HG03442 (cell line): ENCODE results near the gene CHURC1.
"Not testable (repeated sequence)": the region's sequence is repeated elsewhere in the genome, so short reads cannot be mapped to it uniquely, and the experiment has no call there.

Experiments
- ATAC-seq: cut with Tn5 transposase; IDR thresholded peaks from one replicate; pipeline ENCODE4 v1.9.1; 2021; ENCODE audit warnings: mild to moderate bottlenecking, moderate library complexity; ENCODE audit not compliant: unreplicated experiment

The CHURC1 gene

GRCh38 chr14:64906022-64906421 is 8.2 kb upstream of the CHURC1 start:
- ATAC-seq: no peak

DNA sequence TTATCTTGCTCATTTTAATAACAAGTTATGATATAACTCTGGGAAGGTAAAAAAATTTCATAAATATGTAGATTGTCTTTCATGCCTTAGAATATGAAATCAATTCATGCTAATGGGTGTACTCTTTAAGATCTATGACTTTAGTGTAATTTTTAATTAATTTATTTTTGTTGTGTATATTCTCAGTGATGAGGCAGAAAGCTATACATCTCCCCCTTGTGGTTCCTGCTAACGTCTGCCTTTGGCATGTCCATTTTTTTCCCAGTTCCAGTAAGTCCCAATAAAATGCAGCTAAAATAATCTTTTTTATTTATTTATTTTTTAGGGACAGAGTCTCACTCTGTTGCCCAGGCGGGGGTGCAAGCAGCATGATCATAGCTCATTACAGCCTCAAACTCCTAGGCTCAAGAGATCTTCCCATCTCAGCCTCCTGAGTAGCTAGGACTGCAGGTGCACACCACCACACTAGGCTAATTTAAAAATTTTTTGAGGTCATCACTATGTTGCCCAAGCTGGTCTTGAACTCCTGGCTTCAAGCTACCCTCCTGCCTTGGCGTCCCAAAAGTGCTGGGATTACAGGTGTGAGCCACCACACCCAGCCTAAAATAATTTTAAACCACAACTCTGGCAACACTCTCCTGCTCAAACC is 3.3 kb upstream of the CHURC1 start:
- ATAC-seq: no peak

DNA sequence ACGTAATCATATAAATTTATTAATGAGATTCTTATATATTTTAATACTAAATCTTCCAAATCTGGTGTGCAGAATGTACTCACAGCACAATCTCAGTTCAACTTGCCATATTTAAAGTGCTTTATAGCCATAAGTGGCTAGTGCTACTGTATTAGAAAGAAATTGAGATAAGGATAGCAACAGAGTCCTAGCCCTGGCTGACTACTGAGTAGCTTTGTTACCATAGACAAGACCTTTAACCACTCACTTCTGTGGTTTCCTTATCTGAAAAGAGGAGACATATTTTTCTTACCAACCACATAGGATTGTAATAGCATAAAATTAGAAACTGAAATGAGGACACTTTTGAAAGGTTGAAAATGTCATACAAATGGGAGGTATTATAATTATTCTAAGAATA is 2.0 kb upstream of the CHURC1 start:
- no peak for ATAC-seq

DNA sequence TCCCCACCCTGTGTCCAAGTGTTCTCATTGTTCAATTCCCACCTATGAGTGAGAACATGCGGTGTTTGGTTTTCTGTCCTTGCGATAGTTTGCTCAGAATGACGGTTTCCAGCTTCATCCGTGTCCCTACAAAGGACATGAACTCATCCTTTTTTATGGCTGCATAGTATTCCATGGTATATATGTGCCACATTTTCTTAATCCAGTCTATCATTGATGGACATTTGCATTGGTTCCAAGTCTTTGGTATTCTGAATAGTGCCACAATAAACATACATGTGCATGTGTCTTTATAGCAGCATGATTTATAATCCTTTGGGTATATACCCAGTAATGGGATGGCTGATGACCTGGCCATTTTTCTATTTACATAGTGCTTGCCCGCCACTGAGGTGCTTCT is 778 bp upstream of the CHURC1 start:
- ATAC-seq: not testable (repeated sequence)

DNA sequence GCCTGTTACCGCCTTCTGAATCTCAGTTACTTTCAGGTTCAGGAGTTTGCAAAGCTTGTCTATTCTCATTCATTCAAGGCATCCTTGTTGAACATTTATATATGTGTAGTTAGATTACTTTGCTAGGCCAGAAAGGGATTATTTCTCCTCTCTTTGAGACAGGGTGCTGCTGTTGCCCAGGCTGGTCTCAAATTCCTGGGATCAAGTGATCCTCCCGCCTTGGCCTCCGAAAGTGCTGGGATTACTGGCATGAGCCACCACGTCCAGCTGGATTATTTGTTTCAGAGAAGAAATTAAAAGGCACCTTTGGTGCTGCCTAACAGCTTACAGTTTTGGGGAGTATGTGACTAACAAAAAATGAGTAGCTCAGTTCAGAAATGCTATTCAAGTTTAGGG is 772 bp downstream of the CHURC1 start:
- no peak for ATAC-seq

- ATAC-seq: no peak
These were observed 1.5 kb downstream of the CHURC1 start for GRCh38 chr14:64915797-64916196.

DNA sequence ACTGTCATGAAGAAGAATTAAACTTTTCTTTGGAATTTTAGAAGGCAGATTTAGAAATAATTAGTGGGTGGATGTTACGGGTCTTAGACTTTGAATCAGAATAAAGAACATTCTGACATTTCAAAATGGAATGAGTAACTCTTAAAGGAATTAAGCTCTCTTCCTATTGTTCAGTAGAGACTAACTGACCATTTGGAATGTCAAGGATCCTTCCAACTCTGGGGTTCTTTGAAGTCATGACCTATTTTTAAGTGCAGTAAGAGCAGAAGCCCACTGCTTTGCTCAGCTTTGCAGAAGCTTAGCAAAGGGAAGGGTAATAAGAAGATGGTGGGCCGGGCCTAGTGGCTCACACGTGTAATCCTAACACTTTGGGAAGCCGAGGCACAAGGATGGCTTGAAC is 4.0 kb downstream of the CHURC1 start:
- no peak for ATAC-seq

GRCh38 chr14:64919215-64919614 is 5.0 kb downstream of the CHURC1 start:
- no peak for ATAC-seq

GRCh38 chr14:64919618-64920017 is 5.4 kb downstream of the CHURC1 start:
- ATAC-seq: no peak

DNA sequence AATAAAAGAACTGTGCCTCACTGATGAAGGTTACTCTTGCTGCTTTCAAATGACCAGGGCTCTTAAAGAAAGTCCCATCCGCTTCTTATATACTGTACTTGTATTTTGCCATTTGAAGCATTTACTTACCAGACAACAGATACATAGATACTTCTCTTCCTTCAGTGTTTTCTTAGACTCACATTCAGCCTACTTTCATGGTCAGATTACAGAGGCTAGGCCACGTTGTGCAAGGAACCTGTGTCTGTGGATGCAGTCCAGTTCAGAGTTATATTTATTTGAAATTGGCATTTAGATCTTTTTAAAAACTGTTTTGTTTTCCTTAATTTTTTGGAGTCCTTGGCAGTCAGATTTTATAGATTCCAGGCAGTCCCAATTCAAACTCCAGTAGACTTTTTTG is 6.2 kb downstream of the CHURC1 start:
- no peak for ATAC-seq

GRCh38 chr14:64923015-64923414 is 8.8 kb downstream of the CHURC1 start:
- no peak for ATAC-seq

DNA sequence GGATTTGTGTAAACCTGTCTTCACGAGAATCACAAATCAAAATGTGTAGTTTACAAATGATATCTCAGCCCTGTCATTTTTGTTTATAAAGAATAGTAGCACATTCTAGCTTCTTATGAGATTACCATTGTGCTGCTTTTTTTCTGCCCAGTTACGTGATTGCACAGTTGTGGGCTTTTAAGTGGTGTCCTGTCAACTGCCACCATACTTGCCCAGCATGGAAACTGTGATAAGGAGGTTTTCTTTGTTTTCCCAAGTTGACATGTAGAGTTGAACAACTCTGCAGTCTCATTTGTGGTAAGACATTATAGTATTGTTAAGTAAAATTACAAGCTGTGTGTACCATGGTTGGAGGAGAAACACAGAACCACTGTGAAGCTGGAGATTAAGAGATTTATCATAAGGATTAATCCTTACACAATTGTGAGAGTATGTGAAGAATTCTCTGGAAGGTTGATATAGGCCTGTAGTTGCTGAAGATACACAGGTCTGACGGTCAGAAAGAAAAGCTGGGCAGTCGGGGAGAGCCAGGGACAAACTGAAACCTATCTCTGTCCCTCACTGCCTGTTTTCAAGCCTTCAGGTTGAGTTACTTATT is 12.2 kb downstream of the CHURC1 start:
- ATAC-seq: no peak

- ATAC-seq: no peak
These were observed 12.8 kb downstream of the CHURC1 start for GRCh38 chr14:64927031-64927430.

DNA sequence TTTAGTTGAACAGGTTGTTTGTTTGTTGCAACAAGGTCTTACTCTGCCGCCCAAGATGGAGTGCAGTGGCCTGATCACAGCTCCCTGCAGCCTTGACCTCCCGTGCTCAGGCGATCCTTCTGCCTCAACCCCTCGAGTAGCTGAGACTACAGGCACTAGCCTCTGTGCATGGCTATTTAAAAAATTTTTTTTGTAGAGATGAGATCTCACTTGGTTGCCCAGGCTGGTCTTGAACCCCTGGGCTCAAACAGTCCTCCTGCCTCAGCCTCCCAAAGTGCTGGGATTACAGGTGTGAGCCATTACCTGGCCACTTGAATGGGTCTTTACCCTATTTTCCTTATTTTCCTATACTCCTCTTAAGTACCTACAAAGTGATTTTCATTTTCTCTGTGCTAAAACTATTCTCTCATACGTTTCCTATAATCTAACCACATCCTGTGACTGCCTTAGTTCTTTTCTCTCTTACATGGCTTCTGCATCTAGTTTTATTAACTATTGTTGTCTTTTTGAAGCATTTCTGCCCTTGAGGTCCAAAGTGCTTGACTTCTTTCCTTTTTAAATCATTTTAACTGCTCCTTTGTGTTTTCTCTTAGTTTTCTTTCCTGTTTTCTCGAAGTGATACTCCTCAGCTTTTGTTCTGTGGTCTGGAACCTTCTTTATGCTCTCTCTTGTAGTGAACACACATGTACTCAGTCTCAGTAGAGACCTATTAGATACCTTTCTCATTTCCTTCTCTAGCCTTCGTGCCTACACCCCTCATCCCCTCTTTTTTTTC is 14.2 kb downstream of the CHURC1 start:
- ATAC-seq: peak; percentile 77

DNA sequence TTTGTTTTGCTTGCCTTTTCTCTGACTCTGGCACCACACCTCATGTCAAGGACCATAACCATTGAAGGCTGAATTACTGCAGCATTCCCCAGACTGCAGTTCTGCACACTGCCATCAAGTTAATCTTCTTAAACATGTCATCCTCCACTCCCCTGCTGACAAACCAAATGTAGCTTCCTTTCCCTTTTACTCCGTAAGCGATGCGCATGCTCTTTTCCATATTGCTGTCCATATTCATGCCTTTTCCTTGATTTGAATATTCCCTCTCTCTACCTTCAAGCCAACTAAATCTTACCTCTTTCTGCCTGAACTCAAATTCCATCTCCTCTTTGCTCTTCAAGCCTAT is 14.7 kb downstream of the CHURC1 start:
- no peak for ATAC-seq

DNA sequence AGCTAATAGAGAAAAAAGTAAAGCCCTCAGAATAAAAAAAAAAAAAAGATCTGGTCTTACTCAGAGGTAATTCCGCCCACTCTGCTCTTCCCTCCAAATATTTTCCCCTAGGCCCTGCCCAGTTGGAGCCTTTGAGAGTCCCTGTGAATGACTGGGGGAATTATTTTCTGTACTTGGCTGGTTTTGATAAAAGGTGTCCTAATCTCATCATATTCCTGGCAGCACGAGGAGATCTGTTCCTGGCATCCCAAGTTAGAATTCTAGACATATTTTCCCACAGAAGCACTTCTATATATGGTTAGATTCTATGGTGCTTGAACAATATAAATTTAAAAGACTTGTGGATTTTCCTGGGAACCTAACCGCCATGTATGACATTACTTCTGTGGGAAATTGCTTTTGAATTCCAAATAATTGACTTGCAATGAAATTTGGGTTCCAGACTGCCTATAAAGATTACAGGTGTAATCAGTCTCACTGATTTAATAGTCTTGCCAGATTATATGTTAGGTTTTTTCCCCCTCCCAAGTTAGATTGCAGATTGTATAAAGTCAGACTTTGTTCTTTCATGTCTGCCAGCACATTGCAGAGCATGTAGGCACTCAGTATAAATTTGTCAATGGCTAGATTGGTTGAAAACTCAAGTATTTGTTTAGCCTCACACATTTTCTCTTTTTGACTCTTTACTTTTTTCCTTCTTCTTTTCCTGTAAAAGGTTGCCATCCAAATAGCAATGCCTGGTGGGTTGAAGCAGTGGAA is 16.0 kb downstream of the CHURC1 start:
- ATAC-seq: no peak

GRCh38 chr14:64931123-64931522 is 16.9 kb downstream of the CHURC1 start:
- ATAC-seq: no peak

GRCh38 chr14:64932231-64932630 is 18.0 kb downstream of the CHURC1 start:
- ATAC-seq: no peak

GRCh38 chr14:64934338-64934929 is 20.2 kb downstream of the CHURC1 start:
- ATAC-seq: no peak

DNA sequence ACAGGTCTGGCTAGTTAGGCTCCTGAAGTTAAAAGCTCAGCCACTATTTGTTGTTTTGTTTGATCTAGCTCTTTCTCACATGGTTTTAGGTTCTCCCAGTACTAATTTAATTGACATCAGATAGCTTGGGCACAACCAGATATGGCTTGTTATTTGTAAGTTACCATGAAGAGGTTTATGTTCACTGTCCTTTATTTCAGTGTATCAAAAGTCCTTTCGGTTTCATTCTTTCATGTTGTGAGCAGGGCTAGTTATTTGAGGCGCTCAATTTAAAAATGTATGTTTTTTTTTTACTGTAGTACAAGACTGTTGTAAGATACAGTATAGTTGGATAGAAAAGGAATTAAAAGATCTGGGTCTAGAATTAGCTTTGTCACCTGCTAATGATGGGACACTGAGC is 21.3 kb downstream of the CHURC1 start:
- no peak for ATAC-seq

- no peak for ATAC-seq
These were observed 23.0 kb downstream of the CHURC1 start for GRCh38 chr14:64937171-64937820.
